HCEC 1CT (cell line): ENCODE measurements around the gene ACP4.
A peak's percentile ranks its signal among the peaks of the same experiment; 100 is the strongest.
"Not testable (repeated sequence)": the region's sequence is repeated elsewhere in the genome, so short reads cannot be mapped to it uniquely, and the experiment has no call there.

Experiments used
- DNase-seq: peaks from one replicate; pipeline ENCODE4 v3.0.0-alpha.2; 2017

The ACP4 gene

GRCh38 chr19:50790396-50790795 lies at the start of gene ACP4:
ACP4 (plus strand) TSS chr19:50790415; CDS start chr19:50790415, 0 bp downstream.
- DNase-seq: no peak

GRCh38 chr19:50741179-50741933 lies 48.9 kb upstream of the ACP4 start:
- DNase-seq: no peak

- no peak for DNase-seq
Measured at GRCh38 chr19:50743537-50743936, 46.7 kb upstream of the ACP4 start.

- no peak for DNase-seq
Measured at GRCh38 chr19:50745221-50745620, 45.0 kb upstream of the ACP4 start.

GRCh38 chr19:50747141-50747540 lies 43.1 kb upstream of the ACP4 start:
- not testable (repeated sequence) for DNase-seq

- no peak for DNase-seq
Measured at GRCh38 chr19:50749490-50749889, 40.7 kb upstream of the ACP4 start.

GRCh38 chr19:50750010-50750409 lies 40.2 kb upstream of the ACP4 start:
- no peak for DNase-seq

GRCh38 chr19:50753879-50754278 lies 36.3 kb upstream of the ACP4 start:
- no peak for DNase-seq

- not testable (repeated sequence) for DNase-seq
Measured at GRCh38 chr19:50756244-50756643, 34.0 kb upstream of the ACP4 start.

GRCh38 chr19:50757624-50758023 lies 32.6 kb upstream of the ACP4 start:
- DNase-seq: not testable (repeated sequence)

GRCh38 chr19:50759076-50759475 lies 31.1 kb upstream of the ACP4 start:
- not testable (repeated sequence) for DNase-seq

GRCh38 chr19:50759886-50760285 lies 30.3 kb upstream of the ACP4 start:
- DNase-seq: no peak

- DNase-seq: not testable (repeated sequence)
Measured at GRCh38 chr19:50761501-50761900, 28.7 kb upstream of the ACP4 start.

- not testable (repeated sequence) for DNase-seq
Measured at GRCh38 chr19:50763521-50763920, 26.7 kb upstream of the ACP4 start.

- no peak for DNase-seq
Measured at GRCh38 chr19:50764409-50764808, 25.8 kb upstream of the ACP4 start.

- not testable (repeated sequence) for DNase-seq
Measured at GRCh38 chr19:50766746-50767145, 23.5 kb upstream of the ACP4 start.

GRCh38 chr19:50767263-50767662 lies 23.0 kb upstream of the ACP4 start:
- DNase-seq: not testable (repeated sequence)

GRCh38 chr19:50768277-50768676 lies 21.9 kb upstream of the ACP4 start:
- no peak for DNase-seq

GRCh38 chr19:50770164-50770563 lies 20.1 kb upstream of the ACP4 start, which contains the start of gene GPR32:
GPR32 (plus strand) TSS chr19:50770464; CDS start chr19:50770601, 137 bp downstream.
- not testable (repeated sequence) for DNase-seq

GRCh38 chr19:50770888-50771287 lies 19.3 kb upstream of the ACP4 start:
- DNase-seq: no peak

GRCh38 chr19:50772476-50772875 lies 17.7 kb upstream of the ACP4 start:
- peak; percentile 12 for DNase-seq

- DNase-seq: not testable (repeated sequence)
Measured at GRCh38 chr19:50772912-50773311, 17.3 kb upstream of the ACP4 start.

GRCh38 chr19:50773454-50773853 lies 16.8 kb upstream of the ACP4 start:
- DNase-seq: not testable (repeated sequence)

GRCh38 chr19:50776131-50776530 lies 14.1 kb upstream of the ACP4 start:
- no peak for DNase-seq

- DNase-seq: no peak
Measured at GRCh38 chr19:50777261-50777660, 13.0 kb upstream of the ACP4 start.
